Uterus (tissue), 4 donors: Measurements from ENCODE around the gene PARD6A. TPM values are rescaled to one million over a fixed set of nuclear protein-coding genes. Genes with fewer than 3 reads are reported as not detected.
A peak's percentile ranks its signal among the peaks of the same experiment; 100 is the strongest.

Experiments
- DNase-seq, 2 donors: peaks; one replicate each; pipeline ENCODE4 v3.0.0-alpha.2; 2019 to 2020
- H3K27ac ChIP-seq, 2 donors: fragments of 200-600 bp; sonication (generic); 1 replicate in 1 of 2; 2 replicates in 1 of 2; pipeline ENCODE4 v1.5.1; 2016 to 2018
- H3K27me3 ChIP-seq, 2 donors: fragments of 200-600 bp; sonication (generic); one replicate each; pipeline ENCODE4 v1.5.1; 2018 to 2019; ENCODE audit warnings: control low read depth in 1 of 2
- H3K36me3 ChIP-seq, 2 donors: fragments of 200-600 bp; sonication (generic); one replicate each; pipeline ENCODE4 v1.5.1; 2019; ENCODE audit warnings: control low read depth in 1 of 2
- H3K4me1 ChIP-seq, 2 donors: fragments of 200-600 bp; sonication (generic); one replicate each; pipeline ENCODE4 v1.5.1; 2018 to 2019; ENCODE audit warnings: control low read depth in 1 of 2
- H3K4me3 ChIP-seq, 2 donors: fragments of 200-600 bp; sonication (generic); 1 replicate in 1 of 2; 2 replicates in 1 of 2; pipeline ENCODE4 v1.5.1; 2018 to 2019; ENCODE audit warnings: mild to moderate bottlenecking in 1 of 2
- H3K9me3 ChIP-seq, 2 donors: fragments of 200-600 bp; sonication (generic); one replicate each; pipeline ENCODE4 v1.5.1; 2019; ENCODE audit warnings: control low read depth in 1 of 2
- CTCF ChIP-seq, 4 experiments: fragments of 200-600 bp in 2 of 4; fragments of 450-650 bp in 2 of 4; sonication (generic) in 2 of 4; IDR thresholded peaks; one replicate each; pipeline ENCODE4 v1.5.1; 2016 to 2019; ENCODE audit warnings: antibody characterized with exemption in 4 of 4, mild to moderate bottlenecking in 2 of 4, moderate library complexity in 1 of 4
- POLR2A ChIP-seq, 2 donors: fragments of 450-650 bp; IDR thresholded peaks; one replicate each; pipeline ENCODE4 v1.6.1; 2016; ENCODE audit warnings: antibody characterized with exemption in 2 of 2, mild to moderate bottlenecking in 1 of 2, moderate library complexity in 1 of 2
- intact Hi-C: fragments of 100-400 bp; cut with DNase I; formaldehyde crosslinking; loops from one replicate; pipeline ENCODE4 v1.15.1; 2023; ENCODE audit warnings: low total_unique reads
- total RNA-seq, 4 donors: library from RNA; depleted of rRNA in 3 of 4; stranded (reverse); fragments of >200 nt in 3 of 4; gene quantifications; one replicate each; pipeline versions ENCODE4 v1.1.0 to v1.2.4, GENCODE V29; 2014 to 2023
- donor health status: DM: yes; HTN: yes; CAD: no.

PARD6A gene
- total RNA-seq, 4 donors from 2014 or later, result 1.6 to 32.9 (median 7.9) TPM; not detected in 1

- DNase-seq, result peak; percentile 84 to 85
- Histone ChIP-seq H3K4me1 (peaks cover 0 to 4% of the 10 kb centered on the region in 2 donors), H3K27me3 (no peaks in the 10 kb centered on the region), H3K4me3 (peak overlapping the region in 1 of 2 donors; percentile 86), H3K9me3 (no peaks in the 10 kb centered on the region), H3K36me3 (no peaks in the 10 kb centered on the region), H3K27ac (peak overlapping the region; percentile 85 to 89)
- TF ChIP-seq POLR2A (IDR thresholded peaks at IDR 0.05) (no peak), CTCF (IDR thresholded peaks at IDR 0.05) (peak; percentile 80 to 95 (median 88))
- intact Hi-C loops, result no loop called here
These were observed 7.2 kb downstream of the PARD6A start for GRCh38 chr16:67667817-67668494.

GRCh38 chr16:67668495-67669157 lies 7.9 kb downstream of the PARD6A start:
- H3K36me3 ChIP-seq, result no peaks in the 10 kb centered on the region
- peak overlapping the region in 1 of 2 donors; percentile 89 for H3K27ac ChIP-seq
- no peak for DNase-seq
- no peaks in the 10 kb centered on the region for H3K27me3 ChIP-seq
- intact Hi-C loops, result no loop called here
- no peak overlapping the region for H3K4me3 ChIP-seq
- TF ChIP-seq POLR2A (IDR thresholded peaks at IDR 0.05) (no peak), CTCF (IDR thresholded peaks at IDR 0.05) (no peak)
- peaks cover 0 to 4% of the 10 kb centered on the region in 2 donors for H3K4me1 ChIP-seq
- H3K9me3 ChIP-seq, result no peaks in the 10 kb centered on the region

GRCh38 chr16:67669499-67670101 lies 8.8 kb downstream of the PARD6A start:
- Histone ChIP-seq H3K36me3 (no peaks in the 10 kb centered on the region), H3K27ac (no peak overlapping the region), H3K27me3 (no peaks in the 10 kb centered on the region), H3K4me3 (no peak overlapping the region), H3K9me3 (no peaks in the 10 kb centered on the region), H3K4me1 (peaks cover 0 to 4% of the 10 kb centered on the region in 2 donors)
- no peak for DNase-seq
- no peak for TF ChIP-seq CTCF (IDR thresholded peaks at IDR 0.05)
- TF ChIP-seq POLR2A (IDR thresholded peaks at IDR 0.05), result no peak
- intact Hi-C loops, result no loop called here

- no peak overlapping the region for H3K4me3 ChIP-seq
- DNase-seq, result no peak
- no peak overlapping the region for H3K27ac ChIP-seq
- no peaks in the 10 kb centered on the region for H3K4me1 ChIP-seq
- H3K36me3 ChIP-seq, result no peaks in the 10 kb centered on the region
- intact Hi-C loops, result no loop called here
- no peaks in the 10 kb centered on the region for H3K27me3 ChIP-seq
- no peaks in the 10 kb centered on the region for H3K9me3 ChIP-seq
- TF ChIP-seq CTCF (IDR thresholded peaks at IDR 0.05), result no peak
- TF ChIP-seq POLR2A (IDR thresholded peaks at IDR 0.05), result no peak
These were observed 11.5 kb downstream of the PARD6A start for GRCh38 chr16:67672306-67672705.
